ENCODE measurements around the gene STK25. TPM values are rescaled to one million over a fixed set of nuclear protein-coding genes. Genes with fewer than 3 reads are reported as not detected.

STK25 gene
- total RNA-seq, 2 donors from 2014 or later = 87.8 to 144 TPM

- no peak overlapping the region for H3K27ac ChIP-seq
- no peaks in the 10 kb centered on the region for H3K36me3 ChIP-seq
- DNase-seq = no peak
- no peak overlapping the region for H3K9ac ChIP-seq (ENCODE audit: low read depth in 2 of 2, low read length in 2 of 2)
- intact Hi-C loops (cut with DNase I) = no loop called here
- no peaks in the 10 kb centered on the region for H3K9me3 ChIP-seq
- H3K27me3 ChIP-seq = peaks cover 7% of the 10 kb centered on the region
- H3K4me1 ChIP-seq = no peaks in the 10 kb centered on the region
- TF ChIP-seq CTCF (IDR thresholded peaks at IDR 0.05) = no peak
- no peak overlapping the region for H3K4me3 ChIP-seq
Observed at GRCh38 chr2:241547781-241548450, 39.5 kb upstream of the STK25 start.

GRCh38 chr2:241546771-241547498, 38.6 kb upstream of the STK25 start:
- Histone ChIP-seq H3K9me3 (no peaks in the 10 kb centered on the region), H3K4me3 (no peak overlapping the region), H3K27ac (no peak overlapping the region), H3K4me1 (no peaks in the 10 kb centered on the region), H3K36me3 (no peaks in the 10 kb centered on the region), H3K27me3 (peaks cover 16% of the 10 kb centered on the region), H3K9ac (ENCODE audit: low read depth in 2 of 2, low read length in 2 of 2) (no peak overlapping the region)
- intact Hi-C loops (cut with DNase I) = no loop called here
- no peak for DNase-seq
- no peak for TF ChIP-seq CTCF (IDR thresholded peaks at IDR 0.05)

- no peak overlapping the region for H3K4me3 ChIP-seq
- TF ChIP-seq CTCF (IDR thresholded peaks at IDR 0.05) = no peak
- peaks cover 27% of the 10 kb centered on the region for H3K27me3 ChIP-seq
- no peaks in the 10 kb centered on the region for H3K36me3 ChIP-seq
- H3K9me3 ChIP-seq = no peaks in the 10 kb centered on the region
- no peak for DNase-seq
- intact Hi-C loops (cut with DNase I) = no loop called here
- no peak overlapping the region for H3K9ac ChIP-seq (ENCODE audit: low read depth in 2 of 2, low read length in 2 of 2)
- no peaks in the 10 kb centered on the region for H3K4me1 ChIP-seq
- no peak overlapping the region for H3K27ac ChIP-seq
Observed at GRCh38 chr2:241545523-241546473, 37.4 kb upstream of the STK25 start.

- Histone ChIP-seq H3K27me3 (peaks cover 30% of the 10 kb centered on the region), H3K27ac (no peak overlapping the region), H3K9ac (ENCODE audit: low read depth in 2 of 2, low read length in 2 of 2) (no peak overlapping the region), H3K36me3 (no peaks in the 10 kb centered on the region), H3K4me3 (no peak overlapping the region), H3K9me3 (no peaks in the 10 kb centered on the region), H3K4me1 (no peaks in the 10 kb centered on the region)
- no peak for TF ChIP-seq CTCF (IDR thresholded peaks at IDR 0.05)
- DNase-seq = no peak
- intact Hi-C loops (cut with DNase I) = no loop called here
Observed at GRCh38 chr2:241545106-241545505, 36.7 kb upstream of the STK25 start.

GRCh38 chr2:241542278-241542605, 33.9 kb upstream of the STK25 start:
- H3K27me3 ChIP-seq = peaks cover 23% of the 10 kb centered on the region
- H3K9ac ChIP-seq (ENCODE audit: low read depth in 2 of 2, low read length in 2 of 2) = no peak overlapping the region
- no peak for TF ChIP-seq CTCF (IDR thresholded peaks at IDR 0.05)
- no peak for DNase-seq
- H3K9me3 ChIP-seq = no peaks in the 10 kb centered on the region
- H3K4me3 ChIP-seq = no peak overlapping the region
- intact Hi-C loops (cut with DNase I) = no loop called here
- H3K36me3 ChIP-seq = no peaks in the 10 kb centered on the region
- H3K4me1 ChIP-seq = no peaks in the 10 kb centered on the region
- H3K27ac ChIP-seq = no peak overlapping the region

All from colonic mucosa (tissue), 4 donors.